ENCODE results near the gene OR2T34.

Gene OR2T34

GRCh38 chr1:248610301-248610700 lies 35.7 kb upstream of the OR2T34 start:
- POLR2A ChIA-PET = no interaction called here

GRCh38 chr1:248599396-248599795 lies 24.8 kb upstream of the OR2T34 start:
- no peak for DNase-seq
- CTCF ChIA-PET = no interaction called here
- H3K4me1 ChIP-seq (ENCODE audit: control extremely low read depth in 1 of 4, control insufficient read depth in 4 of 4, insufficient read depth in 4 of 4, low read length in 3 of 4) = peaks cover 0 to 3% (median under 1%) of the 10 kb centered on the region in 4 experiments
- H3K4me3 ChIP-seq (ENCODE audit: control insufficient read depth in 1 of 7, extremely low read depth in 1 of 7, insufficient read depth in 4 of 7, low read depth in 2 of 7, low read length in 6 of 7) = no peak overlapping the region
- H3K27ac ChIP-seq (ENCODE audit: insufficient read depth in 1 of 2, low read depth in 1 of 2, low read length in 2 of 2, poor library complexity in 1 of 2, severe bottlenecking in 2 of 2) = no peak overlapping the region
- H3K9me3 ChIP-seq (ENCODE audit: control extremely low read depth in 1 of 5, control insufficient read depth in 4 of 5, insufficient read depth in 2 of 5, low read depth in 1 of 5, low read length in 4 of 5) = no peaks in the 10 kb centered on the region
- POLR2A ChIA-PET = no interaction called here
- 97% methylated on average over 6 of the region's 8 CpGs for WGBS (ENCODE audit: insufficient coverage)
- H3K36me3 ChIP-seq (ENCODE audit: control insufficient read depth in 4 of 4, insufficient read depth in 4 of 4, low read length in 3 of 4) = no peaks in the 10 kb centered on the region
- no peaks in the 10 kb centered on the region for H3K27me3 ChIP-seq (replicated peaks in 2 of 5; ENCODE audit: control insufficient read depth in 4 of 5, insufficient read depth in 5 of 5, low read length in 4 of 5)

More at GRCh38 chr1:248610301-248610700, 35.7 kb upstream of the OR2T34 start:
- no peak for DNase-seq
- no peak overlapping the region for H3K27ac ChIP-seq (ENCODE audit: insufficient read depth in 1 of 2, low read depth in 1 of 2, low read length in 2 of 2, poor library complexity in 1 of 2, severe bottlenecking in 2 of 2)
- no peaks in the 10 kb centered on the region for H3K27me3 ChIP-seq (replicated peaks in 2 of 5; ENCODE audit: control insufficient read depth in 4 of 5, insufficient read depth in 5 of 5, low read length in 4 of 5)
- CTCF ChIA-PET = interaction anchor here (1.2 to 2.3 kb wide), 2 partner anchors 9 to 12 kb away, joined by 5 to 7 read pairs; no protein-coding TSS in a partner anchor
- WGBS (ENCODE audit: insufficient coverage) = 100% methylated on average over 1 of the region's 3 CpGs
- peaks cover 0 to 2% (median 0%) of the 10 kb centered on the region in 4 experiments for H3K4me1 ChIP-seq (ENCODE audit: control extremely low read depth in 1 of 4, control insufficient read depth in 4 of 4, insufficient read depth in 4 of 4, low read length in 3 of 4)
- no peaks in the 10 kb centered on the region for H3K9me3 ChIP-seq (ENCODE audit: control extremely low read depth in 1 of 5, control insufficient read depth in 4 of 5, insufficient read depth in 2 of 5, low read depth in 1 of 5, low read length in 4 of 5)
- H3K36me3 ChIP-seq (ENCODE audit: control insufficient read depth in 4 of 4, insufficient read depth in 4 of 4, low read length in 3 of 4) = no peaks in the 10 kb centered on the region
- H3K4me3 ChIP-seq (ENCODE audit: control insufficient read depth in 1 of 7, extremely low read depth in 1 of 7, insufficient read depth in 4 of 7, low read depth in 2 of 7, low read length in 6 of 7) = no peak overlapping the region

- Histone ChIP-seq H3K36me3 (ENCODE audit: control insufficient read depth in 4 of 4, insufficient read depth in 4 of 4, low read length in 3 of 4) (no peaks in the 10 kb centered on the region), H3K27ac (ENCODE audit: insufficient read depth in 1 of 2, low read depth in 1 of 2, low read length in 2 of 2, poor library complexity in 1 of 2, severe bottlenecking in 2 of 2) (no peak within 1 kb of the TSS), H3K4me1 (ENCODE audit: control extremely low read depth in 1 of 4, control insufficient read depth in 4 of 4, insufficient read depth in 4 of 4, low read length in 3 of 4) (peaks cover 0 to 3% (median under 1%) of the 10 kb centered on the region in 4 experiments), H3K9me3 (ENCODE audit: control extremely low read depth in 1 of 5, control insufficient read depth in 4 of 5, insufficient read depth in 2 of 5, low read depth in 1 of 5, low read length in 4 of 5) (no peaks in the 10 kb centered on the region), H3K4me3 (ENCODE audit: control insufficient read depth in 1 of 7, extremely low read depth in 1 of 7, insufficient read depth in 4 of 7, low read depth in 2 of 7, low read length in 6 of 7) (no peak within 1 kb of the TSS), H3K27me3 (replicated peaks in 2 of 5; ENCODE audit: control insufficient read depth in 4 of 5, insufficient read depth in 5 of 5, low read length in 4 of 5) (no peaks in the 10 kb centered on the region)
- CTCF ChIA-PET = no interaction called here
- POLR2A ChIA-PET = no interaction called here
- DNase-seq = no peak
- 100% methylated on average over 6 of the region's 6 CpGs for WGBS (ENCODE audit: insufficient coverage)
These were observed 23.0 kb upstream of the OR2T34 start, which contains the start of gene OR2T10 for GRCh38 chr1:248597589-248597988. Gene OR2T10, minus strand, starts transcription at chr1:248597700. Its CDS starts 3,932 bp downstream, at chr1:248593768.

GRCh38 chr1:248596615-248597014 lies 22.1 kb upstream of the OR2T34 start:
- no peak overlapping the region for H3K4me3 ChIP-seq (ENCODE audit: control insufficient read depth in 1 of 7, extremely low read depth in 1 of 7, insufficient read depth in 4 of 7, low read depth in 2 of 7, low read length in 6 of 7)
- H3K27me3 ChIP-seq (replicated peaks in 2 of 5; ENCODE audit: control insufficient read depth in 4 of 5, insufficient read depth in 5 of 5, low read length in 4 of 5) = no peaks in the 10 kb centered on the region
- peaks cover 0 to 3% (median under 1%) of the 10 kb centered on the region in 4 experiments for H3K4me1 ChIP-seq (ENCODE audit: control extremely low read depth in 1 of 4, control insufficient read depth in 4 of 4, insufficient read depth in 4 of 4, low read length in 3 of 4)
- no peak overlapping the region for H3K27ac ChIP-seq (ENCODE audit: insufficient read depth in 1 of 2, low read depth in 1 of 2, low read length in 2 of 2, poor library complexity in 1 of 2, severe bottlenecking in 2 of 2)
- WGBS (ENCODE audit: insufficient coverage) = 85% methylated on average over 2 of the region's 2 CpGs
- ChIA-PET CTCF (interaction anchor here (0.7 kb wide), 1 partner anchor 217 kb away, joined by 3 read pairs; no protein-coding TSS in a partner anchor), POLR2A (no interaction called here)
- peak in 1 of 3 donors; percentile 10 for DNase-seq
- no peaks in the 10 kb centered on the region for H3K36me3 ChIP-seq (ENCODE audit: control insufficient read depth in 4 of 4, insufficient read depth in 4 of 4, low read length in 3 of 4)
- H3K9me3 ChIP-seq (ENCODE audit: control extremely low read depth in 1 of 5, control insufficient read depth in 4 of 5, insufficient read depth in 2 of 5, low read depth in 1 of 5, low read length in 4 of 5) = no peaks in the 10 kb centered on the region

- ChIA-PET CTCF (no interaction called here), POLR2A (no interaction called here)
- H3K36me3 ChIP-seq (ENCODE audit: control insufficient read depth in 4 of 4, insufficient read depth in 4 of 4, low read length in 3 of 4) = no peaks in the 10 kb centered on the region
- 100% methylated on average over 4 of the region's 5 CpGs for WGBS (ENCODE audit: insufficient coverage)
- no peak overlapping the region for H3K27ac ChIP-seq (ENCODE audit: insufficient read depth in 1 of 2, low read depth in 1 of 2, low read length in 2 of 2, poor library complexity in 1 of 2, severe bottlenecking in 2 of 2)
- H3K4me3 ChIP-seq (ENCODE audit: control insufficient read depth in 1 of 7, extremely low read depth in 1 of 7, insufficient read depth in 4 of 7, low read depth in 2 of 7, low read length in 6 of 7) = no peak overlapping the region
- H3K4me1 ChIP-seq (ENCODE audit: control extremely low read depth in 1 of 4, control insufficient read depth in 4 of 4, insufficient read depth in 4 of 4, low read length in 3 of 4) = peaks cover 0 to 3% (median 0%) of the 10 kb centered on the region in 4 experiments
- no peaks in the 10 kb centered on the region for H3K9me3 ChIP-seq (ENCODE audit: control extremely low read depth in 1 of 5, control insufficient read depth in 4 of 5, insufficient read depth in 2 of 5, low read depth in 1 of 5, low read length in 4 of 5)
- no peaks in the 10 kb centered on the region for H3K27me3 ChIP-seq (replicated peaks in 2 of 5; ENCODE audit: control insufficient read depth in 4 of 5, insufficient read depth in 5 of 5, low read length in 4 of 5)
- DNase-seq = no peak
These were observed 18.7 kb upstream of the OR2T34 start for GRCh38 chr1:248593226-248593625.

GRCh38 chr1:248592655-248593054 lies 18.1 kb upstream of the OR2T34 start:
- Histone ChIP-seq H3K27ac (ENCODE audit: insufficient read depth in 1 of 2, low read depth in 1 of 2, low read length in 2 of 2, poor library complexity in 1 of 2, severe bottlenecking in 2 of 2) (no peak overlapping the region), H3K9me3 (ENCODE audit: control extremely low read depth in 1 of 5, control insufficient read depth in 4 of 5, insufficient read depth in 2 of 5, low read depth in 1 of 5, low read length in 4 of 5) (no peaks in the 10 kb centered on the region), H3K27me3 (replicated peaks in 2 of 5; ENCODE audit: control insufficient read depth in 4 of 5, insufficient read depth in 5 of 5, low read length in 4 of 5) (no peaks in the 10 kb centered on the region), H3K36me3 (ENCODE audit: control insufficient read depth in 4 of 4, insufficient read depth in 4 of 4, low read length in 3 of 4) (no peaks in the 10 kb centered on the region), H3K4me3 (ENCODE audit: control insufficient read depth in 1 of 7, extremely low read depth in 1 of 7, insufficient read depth in 4 of 7, low read depth in 2 of 7, low read length in 6 of 7) (no peak overlapping the region), H3K4me1 (ENCODE audit: control extremely low read depth in 1 of 4, control insufficient read depth in 4 of 4, insufficient read depth in 4 of 4, low read length in 3 of 4) (peaks cover 0 to 3% (median 0%) of the 10 kb centered on the region in 4 experiments)
- DNase-seq = no peak
- POLR2A ChIA-PET = no interaction called here
- CTCF ChIA-PET = no interaction called here
- no CpG with 5 or more reads among the region's 1 CpG for WGBS (ENCODE audit: insufficient coverage)

- no peak overlapping the region for H3K27ac ChIP-seq (ENCODE audit: insufficient read depth in 1 of 2, low read depth in 1 of 2, low read length in 2 of 2, poor library complexity in 1 of 2, severe bottlenecking in 2 of 2)
These were observed 15.5 kb upstream of the OR2T34 start for GRCh38 chr1:248590055-248590454.

More at GRCh38 chr1:248590055-248590454, 15.5 kb upstream of the OR2T34 start:
- no peaks in the 10 kb centered on the region for H3K27me3 ChIP-seq (replicated peaks in 2 of 5; ENCODE audit: control insufficient read depth in 4 of 5, insufficient read depth in 5 of 5, low read length in 4 of 5)
- no peaks in the 10 kb centered on the region for H3K36me3 ChIP-seq (ENCODE audit: control insufficient read depth in 4 of 4, insufficient read depth in 4 of 4, low read length in 3 of 4)
- WGBS (ENCODE audit: insufficient coverage) = 93% methylated on average over 13 of the region's 17 CpGs
- no peaks in the 10 kb centered on the region for H3K9me3 ChIP-seq (ENCODE audit: control extremely low read depth in 1 of 5, control insufficient read depth in 4 of 5, insufficient read depth in 2 of 5, low read depth in 1 of 5, low read length in 4 of 5)
- ChIA-PET CTCF (no interaction called here), POLR2A (no interaction called here)
- no peak for DNase-seq
- no peaks in the 10 kb centered on the region for H3K4me1 ChIP-seq (ENCODE audit: control extremely low read depth in 1 of 4, control insufficient read depth in 4 of 4, insufficient read depth in 4 of 4, low read length in 3 of 4)
- no peak overlapping the region for H3K4me3 ChIP-seq (ENCODE audit: control insufficient read depth in 1 of 7, extremely low read depth in 1 of 7, insufficient read depth in 4 of 7, low read depth in 2 of 7, low read length in 6 of 7)

Measured in common myeloid progenitor, CD34-positive (primary cell).